ENCODE results near the gene HDAC9. TPM values are rescaled to one million over a fixed set of nuclear protein-coding genes. Genes with fewer than 3 reads are reported as not detected.

Gene HDAC9
- polyA plus RNA-seq, 2 of the 4 experiments (the other 2 are of a cell fraction): 0.05 to 0.26 TPM

DNA sequence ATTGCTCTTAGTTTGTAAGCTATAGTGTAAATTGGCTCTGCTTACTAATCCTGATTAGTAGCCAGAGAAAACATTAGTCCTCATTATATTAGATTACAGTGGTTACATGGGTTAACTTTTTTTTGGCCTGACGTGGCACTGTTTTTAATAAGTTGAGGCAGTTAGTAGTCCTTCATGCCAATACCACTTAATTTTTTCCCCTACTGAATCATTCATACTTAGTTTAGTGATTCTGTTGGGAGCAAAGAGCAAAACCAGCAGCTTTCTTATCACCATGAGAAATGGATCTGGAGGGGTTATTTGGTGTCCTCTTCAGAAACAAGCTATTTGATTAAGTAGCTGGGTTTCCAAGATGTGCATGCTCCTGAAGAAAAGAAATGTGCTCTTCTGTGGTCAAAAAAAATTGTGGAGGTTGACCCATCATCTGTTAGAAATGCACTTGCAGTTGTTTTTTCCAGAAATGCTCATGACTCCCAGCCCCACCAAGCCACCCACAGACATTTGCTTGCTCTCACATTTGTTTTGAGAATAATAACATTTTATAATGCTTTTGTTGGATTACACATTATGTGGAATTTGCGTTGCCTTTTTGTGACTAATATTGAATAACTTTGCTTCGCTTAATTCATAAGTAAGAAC is 258.5 kb downstream of the HDAC9 start:
- H3K4me1 ChIP-seq: no peaks in the 10 kb centered on the region
- H3K27ac ChIP-seq: no peak overlapping the region
- TF ChIP-seq, protein P1, sequence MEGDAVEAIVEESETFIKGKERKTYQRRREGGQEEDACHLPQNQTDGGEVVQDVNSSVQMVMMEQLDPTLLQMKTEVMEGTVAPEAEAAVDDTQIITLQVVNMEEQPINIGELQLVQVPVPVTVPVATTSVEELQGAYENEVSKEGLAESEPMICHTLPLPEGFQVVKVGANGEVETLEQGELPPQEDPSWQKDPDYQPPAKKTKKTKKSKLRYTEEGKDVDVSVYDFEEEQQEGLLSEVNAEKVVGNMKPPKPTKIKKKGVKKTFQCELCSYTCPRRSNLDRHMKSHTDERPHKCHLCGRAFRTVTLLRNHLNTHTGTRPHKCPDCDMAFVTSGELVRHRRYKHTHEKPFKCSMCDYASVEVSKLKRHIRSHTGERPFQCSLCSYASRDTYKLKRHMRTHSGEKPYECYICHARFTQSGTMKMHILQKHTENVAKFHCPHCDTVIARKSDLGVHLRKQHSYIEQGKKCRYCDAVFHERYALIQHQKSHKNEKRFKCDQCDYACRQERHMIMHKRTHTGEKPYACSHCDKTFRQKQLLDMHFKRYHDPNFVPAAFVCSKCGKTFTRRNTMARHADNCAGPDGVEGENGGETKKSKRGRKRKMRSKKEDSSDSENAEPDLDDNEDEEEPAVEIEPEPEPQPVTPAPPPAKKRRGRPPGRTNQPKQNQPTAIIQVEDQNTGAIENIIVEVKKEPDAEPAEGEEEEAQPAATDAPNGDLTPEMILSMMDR (IDR thresholded peaks at IDR 0.05): no peak
- TF ChIP-seq, protein P2, sequence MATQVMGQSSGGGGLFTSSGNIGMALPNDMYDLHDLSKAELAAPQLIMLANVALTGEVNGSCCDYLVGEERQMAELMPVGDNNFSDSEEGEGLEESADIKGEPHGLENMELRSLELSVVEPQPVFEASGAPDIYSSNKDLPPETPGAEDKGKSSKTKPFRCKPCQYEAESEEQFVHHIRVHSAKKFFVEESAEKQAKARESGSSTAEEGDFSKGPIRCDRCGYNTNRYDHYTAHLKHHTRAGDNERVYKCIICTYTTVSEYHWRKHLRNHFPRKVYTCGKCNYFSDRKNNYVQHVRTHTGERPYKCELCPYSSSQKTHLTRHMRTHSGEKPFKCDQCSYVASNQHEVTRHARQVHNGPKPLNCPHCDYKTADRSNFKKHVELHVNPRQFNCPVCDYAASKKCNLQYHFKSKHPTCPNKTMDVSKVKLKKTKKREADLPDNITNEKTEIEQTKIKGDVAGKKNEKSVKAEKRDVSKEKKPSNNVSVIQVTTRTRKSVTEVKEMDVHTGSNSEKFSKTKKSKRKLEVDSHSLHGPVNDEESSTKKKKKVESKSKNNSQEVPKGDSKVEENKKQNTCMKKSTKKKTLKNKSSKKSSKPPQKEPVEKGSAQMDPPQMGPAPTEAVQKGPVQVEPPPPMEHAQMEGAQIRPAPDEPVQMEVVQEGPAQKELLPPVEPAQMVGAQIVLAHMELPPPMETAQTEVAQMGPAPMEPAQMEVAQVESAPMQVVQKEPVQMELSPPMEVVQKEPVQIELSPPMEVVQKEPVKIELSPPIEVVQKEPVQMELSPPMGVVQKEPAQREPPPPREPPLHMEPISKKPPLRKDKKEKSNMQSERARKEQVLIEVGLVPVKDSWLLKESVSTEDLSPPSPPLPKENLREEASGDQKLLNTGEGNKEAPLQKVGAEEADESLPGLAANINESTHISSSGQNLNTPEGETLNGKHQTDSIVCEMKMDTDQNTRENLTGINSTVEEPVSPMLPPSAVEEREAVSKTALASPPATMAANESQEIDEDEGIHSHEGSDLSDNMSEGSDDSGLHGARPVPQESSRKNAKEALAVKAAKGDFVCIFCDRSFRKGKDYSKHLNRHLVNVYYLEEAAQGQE (IDR thresholded peaks at IDR 0.05): no peak
- TF ChIP-seq, protein P3, sequence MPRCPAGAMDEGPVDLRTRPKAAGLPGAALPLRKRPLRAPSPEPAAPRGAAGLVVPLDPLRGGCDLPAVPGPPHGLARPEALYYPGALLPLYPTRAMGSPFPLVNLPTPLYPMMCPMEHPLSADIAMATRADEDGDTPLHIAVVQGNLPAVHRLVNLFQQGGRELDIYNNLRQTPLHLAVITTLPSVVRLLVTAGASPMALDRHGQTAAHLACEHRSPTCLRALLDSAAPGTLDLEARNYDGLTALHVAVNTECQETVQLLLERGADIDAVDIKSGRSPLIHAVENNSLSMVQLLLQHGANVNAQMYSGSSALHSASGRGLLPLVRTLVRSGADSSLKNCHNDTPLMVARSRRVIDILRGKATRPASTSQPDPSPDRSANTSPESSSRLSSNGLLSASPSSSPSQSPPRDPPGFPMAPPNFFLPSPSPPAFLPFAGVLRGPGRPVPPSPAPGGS (IDR thresholded peaks at IDR 0.05): no peak
- TF ChIP-seq NFE2L2 (conservative IDR thresholded peaks at IDR 0.05; ENCODE audit: low read length): no peak
- no peak for TF ChIP-seq JUN (IDR thresholded peaks at IDR 0.05)
- no peak for TF ChIP-seq FOSL2 (IDR thresholded peaks at IDR 0.05)
- TF ChIP-seq FOSL2 (CRISPR knock-in tag; IDR thresholded peaks at IDR 0.05): no peak
- no peak for TF ChIP-seq HOXA7 (CRISPR knock-in tag; IDR thresholded peaks at IDR 0.05)
- TF ChIP-seq ZNF302 (CRISPR knock-in tag; IDR thresholded peaks at IDR 0.05): no peak
- TF ChIP-seq, protein P4, sequence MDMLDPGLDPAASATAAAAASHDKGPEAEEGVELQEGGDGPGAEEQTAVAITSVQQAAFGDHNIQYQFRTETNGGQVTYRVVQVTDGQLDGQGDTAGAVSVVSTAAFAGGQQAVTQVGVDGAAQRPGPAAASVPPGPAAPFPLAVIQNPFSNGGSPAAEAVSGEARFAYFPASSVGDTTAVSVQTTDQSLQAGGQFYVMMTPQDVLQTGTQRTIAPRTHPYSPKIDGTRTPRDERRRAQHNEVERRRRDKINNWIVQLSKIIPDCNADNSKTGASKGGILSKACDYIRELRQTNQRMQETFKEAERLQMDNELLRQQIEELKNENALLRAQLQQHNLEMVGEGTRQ (IDR thresholded peaks at IDR 0.05): no peak
- no peak for TF ChIP-seq RAD21 (conservative IDR thresholded peaks at IDR 0.05 in 1 of 2, IDR thresholded peaks at IDR 0.05 in 1 of 2)
- TF ChIP-seq POLR2AphosphoS2 (conservative IDR thresholded peaks at IDR 0.05; ENCODE audit: low read length): no peak
- TF ChIP-seq, protein P5, sequence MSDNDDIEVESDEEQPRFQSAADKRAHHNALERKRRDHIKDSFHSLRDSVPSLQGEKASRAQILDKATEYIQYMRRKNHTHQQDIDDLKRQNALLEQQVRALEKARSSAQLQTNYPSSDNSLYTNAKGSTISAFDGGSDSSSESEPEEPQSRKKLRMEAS (IDR thresholded peaks at IDR 0.05): no peak
- TF ChIP-seq ZSCAN20 (CRISPR knock-in tag; IDR thresholded peaks at IDR 0.05): no peak
- TF ChIP-seq NR3C1 (IDR thresholded peaks at IDR 0.05): no peak
- no peak for TF ChIP-seq MYC (IDR thresholded peaks at IDR 0.05; ENCODE audit: borderline replicate concordance, low read length)
- no peak for TF ChIP-seq CEBPB (IDR thresholded peaks at IDR 0.05)
- 39% methylated on average over 3 of the region's 3 CpGs for WGBS (ENCODE audit: missing lambda C conversion rate)
- no peaks in the 10 kb centered on the region for H3K9me3 ChIP-seq
- H3K4me3 ChIP-seq: no peak overlapping the region
- ChIA-PET CTCF (no interaction called here), POLR2A (no interaction called here)
- DNase-seq (ENCODE audit: low read depth in 1 of 2, low spot score in 1 of 2) (no peak), FAIRE-seq (no peak), ATAC-seq (no peak)
- H3K4me2 ChIP-seq: no peak overlapping the region

DNA sequence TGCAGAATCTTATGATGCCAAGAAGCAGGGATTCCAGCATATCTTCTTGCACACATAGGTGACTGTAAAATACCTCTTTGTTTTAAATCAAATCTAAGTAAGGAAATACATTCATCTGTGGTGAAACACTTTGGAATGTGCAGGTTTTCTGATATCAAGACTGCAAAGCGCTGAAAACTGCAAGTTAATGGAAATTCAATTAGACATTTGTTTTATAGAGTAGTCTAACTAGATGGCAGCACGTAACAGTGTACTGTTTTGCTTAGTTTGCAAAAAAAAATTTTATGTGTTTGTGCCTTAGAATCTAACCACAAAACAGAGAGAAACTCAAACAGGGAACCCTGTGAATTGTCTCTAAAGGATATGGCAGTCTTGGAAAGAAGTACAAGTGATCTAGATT is 259.2 kb downstream of the HDAC9 start:
- no peak for FAIRE-seq
- CTCF ChIA-PET: no interaction called here
- Histone ChIP-seq H3K27ac (no peak overlapping the region), H3K4me1 (no peaks in the 10 kb centered on the region), H3K9me3 (no peaks in the 10 kb centered on the region), H3K4me3 (no peak overlapping the region), H3K4me2 (no peak overlapping the region)
- no peak for ATAC-seq
- POLR2A ChIA-PET: no interaction called here
- no peak for DNase-seq (ENCODE audit: low read depth in 1 of 2, low spot score in 1 of 2)
- WGBS (ENCODE audit: missing lambda C conversion rate): 23% methylated on average over 2 of the region's 2 CpGs
- TF ChIP-seq RFX5 (IDR thresholded peaks at IDR 0.05): no peak
- peak; percentile 91 for TF ChIP-seq MAFK (IDR thresholded peaks at IDR 0.05; ENCODE audit: partially characterized antibody)
- no peak for TF ChIP-seq FOXS1 (CRISPR knock-in tag; IDR thresholded peaks at IDR 0.05)
- TF ChIP-seq SREBF2 (IDR thresholded peaks at IDR 0.05): no peak
- no peak for TF ChIP-seq NFE2L2 (conservative IDR thresholded peaks at IDR 0.05; ENCODE audit: low read length)
- no peak for TF ChIP-seq KDM1A (IDR thresholded peaks at IDR 0.05; ENCODE audit: low read depth)
- TF ChIP-seq, protein P4 (IDR thresholded peaks at IDR 0.05): no peak
